HG02571 (cell line): ENCODE measurements around the gene C2CD2.

Source experiments
- ATAC-seq: cut with Tn5 transposase; IDR thresholded peaks from one replicate; pipeline ENCODE4 v1.9.1; 2021; ENCODE audit warnings: mild to moderate bottlenecking, moderate library complexity; ENCODE audit not compliant: unreplicated experiment

The C2CD2 gene

DNA sequence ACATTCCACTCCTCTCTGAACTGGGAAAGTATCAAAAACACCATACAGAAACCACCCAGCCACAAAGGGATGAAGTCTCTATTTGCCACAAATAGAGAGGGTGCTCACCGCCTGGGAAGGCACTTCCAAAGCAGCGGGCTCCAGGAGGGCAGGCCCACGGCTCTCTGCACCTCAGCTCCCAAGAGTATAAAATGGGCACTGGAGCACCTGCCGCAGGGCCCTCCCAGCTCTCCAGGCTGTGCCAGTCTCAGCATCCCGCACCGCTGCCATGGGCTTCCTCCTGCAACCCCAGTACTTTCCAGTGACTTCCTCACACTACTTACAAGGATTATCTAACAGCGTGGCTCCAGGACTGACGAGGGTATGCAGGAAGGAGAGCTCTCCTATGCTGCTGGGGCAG lies 14.4 kb downstream of the C2CD2 start:
- no peak for ATAC-seq

DNA sequence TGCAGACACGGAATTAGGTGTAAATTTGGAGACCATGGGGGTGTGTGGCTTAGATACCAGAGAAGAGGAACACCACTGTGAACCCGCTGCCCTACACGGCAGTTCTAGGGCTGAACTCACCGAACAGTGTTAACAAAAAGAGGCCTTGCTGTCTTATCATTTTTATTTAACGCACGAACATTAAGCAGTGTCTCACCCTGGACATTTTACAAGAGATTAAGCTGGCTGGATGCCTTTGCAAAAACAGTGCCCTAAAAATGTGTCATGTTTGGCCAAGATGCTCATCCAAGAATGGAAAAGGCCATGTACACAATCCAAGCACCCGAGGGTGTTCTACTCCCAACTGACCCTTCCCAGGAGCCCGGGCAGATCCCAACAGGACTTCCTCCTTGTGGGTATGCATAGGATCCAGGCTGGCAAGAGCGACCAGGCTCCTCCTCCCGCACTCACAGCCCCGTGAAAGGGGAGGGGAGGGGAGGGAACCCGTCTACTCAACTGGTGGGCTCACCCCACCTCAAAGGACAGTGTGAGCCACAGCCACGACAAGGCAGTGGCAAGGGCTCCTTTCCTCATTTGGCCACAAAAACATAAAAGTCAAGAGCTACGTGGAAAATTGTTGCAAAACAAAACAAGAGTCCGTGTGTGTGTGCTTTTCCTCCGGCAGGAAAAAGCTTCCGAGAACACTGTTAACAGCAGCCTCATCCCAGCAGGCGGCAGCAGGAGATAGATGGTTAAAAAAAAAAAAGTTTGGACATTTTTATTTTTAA lies 20.3 kb downstream of the C2CD2 start:
- ATAC-seq = no peak

DNA sequence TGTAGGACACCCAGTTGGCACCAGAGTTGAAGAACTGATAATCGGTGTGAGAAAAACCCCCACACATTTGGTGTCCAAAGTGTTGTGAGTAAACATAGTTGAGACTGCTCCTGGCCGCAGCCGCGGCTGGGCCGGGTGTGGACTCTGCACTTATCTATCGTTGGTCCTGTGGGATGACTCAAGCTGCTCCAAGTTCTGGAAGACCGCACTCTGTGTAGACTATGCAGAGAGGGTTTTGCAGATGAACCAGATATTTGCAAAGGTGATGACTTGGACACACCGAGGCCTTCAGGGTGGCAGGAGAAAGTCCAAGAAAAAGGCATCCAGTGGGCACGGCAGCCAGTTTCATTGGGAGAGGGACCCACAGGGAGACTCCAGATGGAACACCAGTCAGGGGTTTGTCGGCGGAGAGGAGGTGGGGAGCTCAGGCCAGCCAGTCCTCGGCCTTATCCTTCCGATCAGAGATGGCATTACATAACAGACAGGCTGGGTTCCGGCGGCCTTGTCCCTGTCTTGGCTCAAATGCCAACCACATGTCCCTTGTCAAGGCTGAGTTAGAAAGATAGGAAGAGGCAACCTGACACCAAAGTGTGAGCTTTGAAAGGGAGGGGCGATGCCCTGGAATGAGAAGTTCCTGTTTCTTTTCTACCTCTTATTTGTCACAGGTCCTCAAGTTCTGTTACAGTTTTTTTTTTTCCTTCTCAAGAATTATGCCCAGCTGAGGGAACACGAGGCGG lies 21.1 kb downstream of the C2CD2 start:
- no peak for ATAC-seq

DNA sequence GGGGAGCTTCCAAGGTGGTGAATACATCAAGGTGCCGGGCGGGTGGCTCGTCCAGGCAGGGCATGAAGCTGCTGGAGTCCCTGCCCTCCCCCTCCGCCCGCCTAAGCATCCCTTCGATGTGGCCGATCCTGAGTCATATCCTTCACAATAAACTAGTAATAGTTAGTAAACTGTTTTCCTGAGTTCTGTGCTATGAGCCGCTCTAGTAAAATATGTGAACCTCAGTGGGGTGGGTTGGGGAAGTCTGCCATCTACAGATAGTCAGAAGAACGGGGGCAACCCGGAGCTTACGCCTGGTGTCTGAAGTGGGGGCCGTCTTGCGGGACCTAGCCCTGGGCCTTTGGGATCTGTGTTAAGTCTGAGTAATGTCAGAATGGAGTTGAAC lies 21.6 kb downstream of the C2CD2 start:
- ATAC-seq = no peak

DNA sequence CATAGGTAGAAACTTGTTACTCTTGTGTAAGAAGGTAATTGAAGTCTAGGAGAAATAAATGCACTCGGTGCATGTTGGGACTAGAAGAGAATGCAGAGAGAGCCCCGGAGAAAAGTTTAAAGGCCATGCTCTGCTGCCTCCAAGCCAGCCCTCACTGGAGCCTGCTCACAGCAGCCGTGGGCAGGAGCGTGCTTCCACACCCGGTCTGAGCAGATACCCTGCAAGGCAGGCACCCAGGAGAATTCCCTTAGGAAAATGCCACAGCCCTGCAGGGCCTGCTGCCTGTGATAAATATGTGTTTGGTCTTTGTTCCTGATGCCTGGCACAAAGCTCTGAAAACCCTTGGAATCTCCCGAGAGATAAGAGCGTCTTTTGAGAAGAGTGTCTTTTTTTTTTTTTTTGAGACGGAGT lies 22.8 kb downstream of the C2CD2 start:
- no peak for ATAC-seq

DNA sequence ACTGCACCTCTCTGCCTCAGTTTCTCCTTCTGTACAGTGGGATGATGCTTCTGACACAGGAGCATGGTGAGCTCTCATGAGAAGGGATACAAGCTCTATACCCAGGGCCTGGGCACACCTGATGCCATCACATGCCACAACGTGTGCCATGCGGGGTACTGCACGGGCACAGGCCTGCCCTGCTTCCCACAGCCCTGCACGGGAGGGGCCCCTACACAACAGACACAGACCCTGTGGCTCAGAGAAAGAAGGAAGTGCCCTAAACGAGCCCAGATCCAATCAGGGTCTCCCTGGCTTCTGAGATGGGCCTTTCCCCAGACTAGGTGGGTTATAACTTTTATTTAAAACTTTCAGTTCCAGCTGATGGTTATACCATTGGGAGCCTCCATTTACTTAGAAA lies 24.6 kb downstream of the C2CD2 start:
- no peak for ATAC-seq

DNA sequence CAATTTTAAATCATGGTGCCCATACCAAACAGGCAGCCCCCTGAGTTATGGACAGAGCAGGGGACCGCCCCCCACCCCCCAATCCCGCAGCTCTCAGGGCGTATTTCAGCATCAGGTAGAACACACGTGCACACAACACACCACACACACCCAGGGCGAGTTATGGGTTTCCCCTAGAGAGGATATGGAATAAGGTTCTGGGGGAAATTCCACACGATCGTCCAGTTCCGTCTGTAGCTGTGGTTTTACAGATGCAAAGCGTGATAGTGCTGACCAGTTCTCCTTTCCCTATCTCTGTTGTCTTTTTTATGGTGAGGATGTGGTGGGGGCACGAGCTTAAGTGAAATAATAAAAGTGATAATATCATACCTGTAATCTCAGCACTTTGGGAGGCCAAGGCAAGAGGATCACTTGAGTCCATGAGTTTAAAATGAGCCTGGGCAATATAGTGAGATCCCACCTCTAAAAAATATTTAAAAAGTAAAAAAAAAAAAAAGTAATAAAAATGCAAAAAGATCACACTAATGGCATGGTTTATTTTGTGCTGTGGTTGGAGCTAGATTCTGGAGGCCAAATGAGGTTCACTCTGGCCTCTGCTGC lies 25.1 kb downstream of the C2CD2 start:
- ATAC-seq = no peak

DNA sequence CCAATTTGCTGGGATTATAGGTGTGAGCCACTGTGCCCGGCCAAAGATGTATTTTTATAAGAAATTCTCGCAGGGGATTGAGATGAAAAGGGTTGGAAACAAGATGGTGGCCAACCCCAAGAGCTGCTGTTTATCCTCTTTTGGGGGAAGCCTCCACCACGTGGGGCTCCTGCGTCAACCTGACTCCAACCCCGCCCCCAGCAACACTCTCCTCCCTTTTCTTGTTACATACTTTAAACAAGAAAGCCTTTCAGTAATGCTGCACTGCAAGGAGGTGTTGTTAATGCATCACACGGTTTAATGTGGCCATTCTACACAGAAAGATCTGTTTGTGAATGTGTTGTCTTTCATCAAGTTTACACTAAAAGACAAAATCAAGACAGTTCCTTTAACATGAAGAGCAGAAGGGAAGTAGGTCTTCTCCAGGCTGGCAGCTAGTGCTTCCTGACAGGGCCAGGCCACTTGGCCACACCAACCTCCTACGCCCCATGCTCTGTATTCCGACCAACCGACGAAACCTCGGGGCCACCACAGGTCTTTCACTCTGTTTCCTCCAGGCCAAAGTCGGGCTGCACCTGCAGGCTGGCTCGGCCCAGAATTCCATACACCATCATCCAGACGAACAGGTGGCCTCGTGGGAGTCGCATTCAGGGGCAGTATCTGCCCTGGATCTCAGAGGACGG lies 25.9 kb downstream of the C2CD2 start:
- no peak for ATAC-seq

DNA sequence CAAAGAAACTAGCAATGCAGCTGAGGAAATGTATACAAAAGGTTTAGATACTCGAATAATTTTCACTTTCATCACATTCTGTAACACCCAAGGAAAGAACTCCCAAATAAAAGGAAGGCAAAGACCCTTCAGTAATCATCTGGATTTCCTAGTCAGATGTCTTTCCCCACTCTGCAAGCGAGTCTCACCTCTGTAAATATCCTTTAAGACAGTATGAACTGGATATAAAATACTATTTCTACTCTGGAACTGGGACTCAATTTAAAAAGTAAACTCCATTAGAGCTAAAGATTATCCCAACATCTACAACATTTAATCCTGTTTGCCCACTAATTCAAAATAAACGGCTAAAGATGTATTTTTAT lies 27.0 kb downstream of the C2CD2 start:
- ATAC-seq = no peak

DNA sequence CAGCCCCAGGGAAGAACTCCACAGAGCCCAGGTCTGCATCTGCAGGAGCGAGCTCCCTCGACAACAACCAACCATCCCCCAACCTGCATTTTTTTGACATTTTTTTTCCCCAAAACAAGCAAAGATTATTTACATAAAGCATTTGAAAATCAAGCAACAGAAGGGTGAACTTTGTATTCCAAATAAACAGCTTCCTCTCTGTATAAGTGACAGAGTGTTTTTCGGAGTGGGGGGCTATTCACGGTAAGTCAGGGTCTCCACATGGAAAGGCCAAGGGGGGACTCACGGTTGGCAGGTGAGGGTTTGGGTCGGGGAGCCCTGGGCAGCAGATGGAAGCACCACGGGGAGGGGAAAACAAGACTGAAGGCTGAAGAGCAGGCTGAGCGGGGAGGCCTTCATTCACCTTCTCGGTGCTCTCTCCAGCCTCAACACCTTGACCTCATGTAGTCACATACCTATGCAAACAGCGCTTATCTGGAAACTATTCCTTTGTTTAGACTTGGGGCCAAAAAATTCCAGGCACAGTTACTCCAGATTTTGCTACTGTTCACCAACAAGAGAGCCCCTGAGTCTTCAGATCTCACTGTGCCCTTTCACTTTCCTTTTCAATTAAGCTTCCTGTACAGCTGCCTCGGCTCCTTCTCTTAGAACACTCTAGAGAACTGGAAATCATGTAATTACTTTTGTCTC lies 27.6 kb downstream of the C2CD2 start:
- ATAC-seq = no peak

DNA sequence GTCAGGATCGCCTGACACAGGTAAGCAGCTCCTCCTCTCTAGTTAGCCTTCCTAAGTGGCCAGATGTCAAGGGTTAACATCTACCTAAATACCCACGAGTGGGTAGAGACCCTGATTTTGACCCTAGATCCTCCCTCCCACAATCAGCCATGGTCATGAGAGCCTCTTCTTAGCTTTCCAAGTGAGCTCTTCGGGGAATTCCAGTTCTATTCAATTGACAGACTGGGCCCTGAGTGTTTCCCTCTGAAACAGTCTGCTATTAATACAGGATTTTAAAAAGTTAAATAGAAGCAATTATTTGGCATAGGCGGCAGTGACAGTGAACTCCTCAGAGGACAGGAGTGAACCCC lies 28.1 kb downstream of the C2CD2 start:
- no peak for ATAC-seq

DNA sequence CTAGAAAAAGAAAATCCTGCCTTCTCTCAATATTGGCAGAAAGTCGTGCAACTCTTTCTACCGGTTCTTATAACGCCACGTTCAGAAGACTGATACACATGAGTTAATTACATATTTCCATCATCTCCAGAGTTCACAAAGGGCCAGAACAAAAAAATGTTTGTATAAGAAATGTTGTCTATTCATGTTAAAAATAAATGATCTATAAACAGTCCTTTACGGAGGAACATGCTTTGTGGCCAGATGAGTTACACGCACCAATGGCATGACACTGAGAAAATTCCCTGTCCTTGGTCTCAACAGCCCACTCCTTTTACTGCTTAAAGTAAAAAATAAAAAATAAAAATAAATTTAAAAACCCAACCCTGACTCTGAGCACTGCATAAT lies 29.5 kb downstream of the C2CD2 start:
- no peak for ATAC-seq

DNA sequence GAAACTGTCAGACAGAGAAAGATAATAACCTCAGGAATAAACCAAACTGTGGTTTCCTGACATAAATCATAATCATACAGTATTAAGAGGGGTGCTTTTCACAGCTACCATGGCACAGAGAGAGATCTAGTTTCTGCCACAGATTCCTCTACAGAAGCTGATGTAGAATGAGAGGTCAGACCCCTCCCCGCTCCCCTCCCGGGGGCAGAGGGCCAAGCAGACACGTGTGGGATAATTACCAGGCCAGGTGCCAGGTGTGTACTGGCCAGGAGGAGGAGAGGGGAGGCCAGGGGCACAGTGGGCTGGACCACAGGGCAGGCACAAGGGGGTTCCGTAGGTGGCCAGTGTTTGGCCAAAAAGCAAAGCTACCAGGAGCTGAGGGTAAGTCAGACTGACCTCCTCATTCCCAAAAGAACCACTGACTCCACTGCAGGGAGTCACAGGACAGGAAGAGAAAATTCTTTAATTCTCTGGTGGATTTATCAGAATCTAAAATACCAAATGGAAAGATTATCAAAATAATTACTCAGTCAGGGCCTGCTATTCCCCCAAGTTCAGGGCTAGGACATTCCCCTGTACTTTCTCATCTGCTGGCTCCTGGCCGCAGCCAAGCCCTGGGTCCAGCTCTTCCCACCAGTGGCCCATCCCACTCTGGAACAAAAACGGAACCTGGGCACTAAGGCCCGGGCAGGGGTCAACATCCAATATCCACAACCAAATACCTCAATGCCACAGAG lies 30.0 kb downstream of the C2CD2 start:
- ATAC-seq = no peak

DNA sequence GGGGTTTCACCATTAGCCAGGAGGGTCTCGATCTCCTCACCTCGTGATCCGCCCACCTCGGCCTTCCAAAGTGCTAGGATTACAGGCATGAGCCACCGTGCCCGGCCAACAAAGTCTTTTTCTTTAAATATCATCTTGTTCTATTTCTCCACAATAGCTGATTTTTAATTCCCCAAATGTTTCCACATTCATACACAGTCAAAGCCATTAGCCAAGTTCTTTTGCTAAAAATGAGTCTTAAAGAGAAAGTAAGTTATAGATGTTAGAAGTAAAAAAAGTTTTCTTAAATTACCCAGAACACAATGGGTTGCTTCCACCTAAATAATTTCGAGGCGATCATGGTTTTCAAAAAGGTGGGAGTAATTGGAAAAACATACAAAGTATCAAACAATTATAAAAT lies 30.6 kb downstream of the C2CD2 start:
- ATAC-seq = no peak

DNA sequence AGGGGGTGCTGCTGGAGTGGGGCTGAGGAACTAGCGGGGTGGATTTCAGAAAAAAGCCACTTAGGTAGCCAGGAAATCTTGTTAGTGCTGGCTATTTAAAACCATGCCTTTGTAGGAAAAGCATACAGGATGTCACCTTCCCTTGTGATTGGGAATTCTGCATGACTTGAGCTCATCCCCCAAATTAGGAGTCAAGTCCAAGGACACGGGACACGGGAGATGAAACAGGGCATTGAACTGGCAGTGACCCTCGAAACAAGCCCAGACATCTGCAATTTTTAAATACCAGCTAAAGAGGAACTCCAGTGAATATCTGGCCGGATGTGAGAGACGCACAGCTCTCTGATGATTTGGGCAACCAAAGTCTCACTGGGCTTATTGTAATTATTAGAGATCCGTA lies 32.8 kb downstream of the C2CD2 start:
- no peak for ATAC-seq

DNA sequence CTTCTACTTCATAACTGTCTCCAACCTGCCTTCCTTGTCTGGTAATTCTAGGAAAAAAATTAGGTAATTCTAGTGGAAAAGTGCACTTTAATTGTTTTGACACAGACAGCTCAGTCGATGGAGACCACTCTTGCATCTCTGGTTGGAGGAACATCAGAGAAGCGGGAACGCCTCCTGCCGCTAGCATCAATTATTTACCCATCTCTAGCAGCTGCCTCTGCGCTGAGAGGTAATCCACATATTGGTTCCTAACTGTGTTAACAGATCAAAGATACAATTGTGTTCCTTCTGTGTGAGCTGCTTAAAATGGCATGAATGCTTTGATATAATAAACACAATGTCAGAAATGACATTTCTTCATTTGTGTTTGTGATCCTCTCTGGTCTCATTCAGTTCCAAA lies 33.3 kb downstream of the C2CD2 start:
- ATAC-seq = no peak

DNA sequence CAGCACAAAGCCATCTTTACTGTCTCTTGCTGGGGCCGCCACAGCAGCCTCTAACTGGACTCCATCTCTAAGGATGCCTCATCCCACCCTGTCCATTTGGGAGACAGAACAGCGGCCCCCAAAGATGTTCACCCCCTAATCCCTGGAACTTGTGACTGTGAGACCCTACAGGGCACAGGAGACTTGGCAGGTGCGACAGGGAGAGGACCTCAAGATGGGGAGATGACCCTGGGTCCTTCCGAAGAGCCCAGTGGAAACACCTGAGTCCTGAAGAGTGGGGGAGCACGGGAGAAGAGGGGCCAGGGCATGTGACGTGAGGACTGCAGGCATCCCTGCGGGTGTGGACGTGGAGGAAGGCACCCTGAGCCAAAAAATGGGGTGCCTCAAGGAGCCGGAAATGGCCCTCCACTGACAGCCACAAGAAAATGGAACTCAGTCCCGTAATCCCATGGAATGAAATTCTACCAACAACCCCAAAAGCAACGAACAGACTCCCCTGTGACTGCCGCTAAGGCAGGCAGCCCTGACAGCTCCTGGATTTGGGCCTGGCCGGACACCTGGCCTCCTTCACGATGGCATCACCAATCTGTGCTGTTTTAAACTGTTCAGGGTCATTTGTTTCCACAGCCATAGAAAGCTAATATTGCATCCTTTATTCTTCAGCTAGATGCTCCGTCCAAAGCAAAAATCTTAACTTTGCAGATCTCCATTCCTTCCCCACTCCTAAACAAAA lies 34.0 kb downstream of the C2CD2 start:
- no peak for ATAC-seq

DNA sequence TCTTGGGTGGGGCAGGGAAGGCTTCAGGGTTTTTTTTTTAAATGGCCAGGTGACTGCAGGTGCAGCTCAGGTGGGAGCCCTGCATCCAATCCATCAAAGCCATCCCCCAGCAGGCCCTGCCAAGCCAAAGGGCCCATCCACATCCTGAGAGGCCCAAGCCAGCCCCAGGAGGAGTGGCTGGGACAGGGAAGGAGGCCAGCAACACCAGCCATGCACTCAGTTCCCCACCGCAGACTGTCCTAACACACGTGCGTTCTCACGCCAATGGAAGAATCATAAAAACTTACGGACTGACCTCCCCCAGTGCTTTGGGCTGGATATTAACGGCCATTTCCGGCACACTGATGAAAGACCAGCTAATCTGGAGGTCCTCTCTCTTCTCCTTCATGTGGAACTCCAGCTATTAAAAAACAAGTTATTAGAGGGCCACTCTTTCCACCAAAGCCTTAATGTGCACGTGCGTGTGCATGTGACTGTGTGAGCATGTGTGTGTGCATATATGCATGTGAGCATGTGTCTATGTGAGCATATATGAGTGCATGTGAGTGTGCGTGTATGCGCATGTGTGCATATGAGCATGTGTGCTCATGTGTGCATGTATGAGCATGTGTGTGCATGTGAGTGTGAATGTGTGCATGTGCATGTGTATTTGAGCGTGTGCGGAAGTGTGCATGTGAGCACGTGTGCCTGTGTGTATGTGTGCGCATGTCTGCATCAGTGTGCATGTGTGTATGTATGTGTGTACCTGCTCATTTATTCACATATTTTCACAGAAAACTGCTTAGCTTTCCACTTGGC lies 35.1 kb downstream of the C2CD2 start:
- no peak for ATAC-seq

DNA sequence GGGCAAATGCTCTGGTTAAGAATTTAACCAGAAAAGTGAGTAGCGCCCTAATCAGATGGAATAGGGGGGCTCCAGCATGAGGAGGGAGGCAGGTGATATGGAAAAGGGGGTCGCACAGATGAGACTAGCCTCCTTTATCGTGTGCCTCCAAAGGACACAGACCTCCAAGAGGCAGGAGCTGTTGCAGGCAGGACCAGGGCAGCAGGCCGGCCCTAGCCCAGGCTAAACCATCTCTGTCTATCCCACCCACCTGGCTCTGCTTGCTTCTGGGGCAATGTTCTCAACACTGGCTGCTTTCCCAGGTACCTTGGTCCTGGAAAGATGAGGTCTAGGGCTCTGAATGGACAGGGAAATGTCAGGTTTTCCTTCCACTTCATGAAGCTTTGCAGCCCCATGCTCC lies 36.3 kb downstream of the C2CD2 start:
- no peak for ATAC-seq
